Left cardiac atrium (tissue), 4 donors: ENCODE results near the gene HGS. TPM values are rescaled to one million over a fixed set of nuclear protein-coding genes. Genes with fewer than 3 reads are reported as not detected.
"Not testable (repeated sequence)": the region's sequence is repeated elsewhere in the genome, so short reads cannot be mapped to it uniquely, and the experiment has no call there.

Experiments used
- ATAC-seq, 2 donors: fragments of 200-7000 bp; cut with Tn5 transposase; one replicate each; pipeline ENCODE4 v1.9.1; 2020; ENCODE audit warnings: mild to moderate bottlenecking in 2 of 2, moderate library complexity in 2 of 2
- DNase-seq: peaks from one replicate; pipeline ENCODE4 v3.0.0-alpha.2; 2020
- intact Hi-C, 2 donors: fragments of 100-400 bp; cut with DNase I; formaldehyde crosslinking; loops; one replicate each; pipeline versions ENCODE4 v1.14.1 to v1.15.1; 2022 to 2023
- microRNA-seq, 2 donors: library from miRNA; unstranded; fragments of <30 nt; microRNA quantifications; one replicate each; pipeline ENCODE4 v1.2.0, GENCODE V29; 2020
- total RNA-seq, 2 donors: library from RNA; stranded (reverse); fragmentation: NEBNext Ultra II Directional; extraction: Animal tissue kit (Norgen Biotek cat#: 25700); gene quantifications; one replicate each; pipeline ENCODE4 v1.2.1, GENCODE V29; 2021
- donor health status: DM: no; HTN: yes; CAD: no.
- donor health status: DM: no; HTN: yes; CAD: no; lungs with severe emphysema.
- donor health status: DM: yes; HTN: yes; CAD: no.
- donor health status: Dilated cardiomyopathy.

The HGS gene
- total RNA-seq, 2 donors from 2014 or later = 42.3 to 52.6 TPM

DNA sequence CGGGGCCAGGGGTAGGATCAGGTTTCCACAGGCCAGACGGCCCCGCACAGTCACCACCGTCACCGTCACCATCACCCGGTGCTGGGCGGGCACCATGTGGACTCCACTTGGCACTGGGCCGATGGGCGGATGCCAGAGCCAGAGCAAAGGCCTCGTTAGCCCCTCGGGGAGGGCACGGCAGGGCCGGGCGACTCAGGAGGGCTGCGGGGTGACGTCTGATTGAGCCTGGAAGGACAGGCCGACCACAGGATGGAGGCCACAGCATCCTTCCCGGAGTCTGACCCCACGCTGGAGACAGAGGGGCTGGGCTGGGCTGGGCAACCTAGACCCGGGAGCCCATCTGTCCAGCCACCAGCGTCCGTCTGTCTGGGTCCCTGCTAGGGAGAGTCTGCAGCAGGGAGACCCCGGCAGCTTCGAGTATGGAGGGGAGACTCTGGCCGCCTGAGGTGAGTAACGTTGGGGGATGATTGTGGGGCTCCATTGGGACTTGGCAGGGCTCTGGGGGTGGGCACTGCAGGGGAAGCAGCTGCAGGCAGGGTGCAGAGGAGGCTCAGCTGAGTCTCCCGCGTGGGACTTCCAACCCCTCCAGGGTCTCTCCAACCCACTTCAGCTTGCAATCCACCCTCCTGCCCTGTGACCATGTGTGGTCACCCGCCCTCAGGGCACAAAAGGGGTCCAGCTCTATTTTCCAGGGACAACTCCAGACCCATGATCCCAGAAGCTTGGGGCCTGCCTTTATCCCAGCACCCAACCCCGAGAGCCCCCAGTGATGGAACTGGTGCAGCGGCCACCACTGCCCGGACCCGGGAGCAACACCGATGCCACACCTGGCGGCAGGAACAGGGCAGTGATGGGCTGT, 50.8 kb downstream of the HGS start:
- DNase-seq = no peak
- intact Hi-C loops = no loop called here
- ATAC-seq = no peak

DNA sequence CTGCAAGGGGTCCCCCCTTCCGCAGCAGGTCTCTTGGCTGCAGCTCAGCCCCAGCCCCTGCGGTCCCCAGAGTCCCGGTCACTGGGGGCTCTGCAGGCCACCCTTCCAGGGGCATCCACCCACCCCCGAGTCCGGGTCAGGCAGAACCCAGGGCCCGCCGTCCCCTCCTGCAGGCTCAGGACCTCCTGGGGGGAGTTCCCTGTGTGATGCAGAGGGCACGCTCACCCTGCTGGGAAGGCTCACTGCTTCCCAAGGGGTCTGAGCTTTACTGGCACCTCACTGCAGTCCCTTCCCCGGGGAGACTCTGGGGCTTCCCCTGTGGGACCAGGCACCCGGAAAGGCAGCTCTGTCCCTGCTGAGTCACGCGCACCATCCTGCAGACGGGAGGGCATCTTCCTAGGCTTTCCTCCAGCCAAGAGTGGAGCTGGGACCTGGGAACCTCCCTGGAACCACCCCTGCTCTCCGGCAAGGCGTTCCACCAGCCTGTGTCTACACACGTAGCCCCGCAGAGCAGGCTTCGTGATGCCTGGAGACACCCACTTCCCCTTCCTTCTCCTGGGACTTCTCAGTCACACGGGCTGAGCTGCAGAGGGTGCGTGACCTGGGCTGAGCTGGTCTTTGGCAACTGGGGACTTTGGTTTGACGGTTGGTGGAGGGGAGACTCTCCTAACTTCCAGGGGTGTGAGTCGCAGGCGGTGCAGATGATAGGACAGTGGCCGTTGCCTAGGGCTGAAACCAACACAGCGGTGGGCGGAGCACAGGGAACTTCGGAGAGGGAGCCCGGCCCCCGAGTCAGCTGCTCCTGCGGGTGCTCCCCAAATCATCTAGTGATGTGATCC, 51.7 kb downstream of the HGS start:
- ATAC-seq (peak in 1 of 2 donors; percentile 29), DNase-seq (no peak)
- intact Hi-C loops = no loop called here

DNA sequence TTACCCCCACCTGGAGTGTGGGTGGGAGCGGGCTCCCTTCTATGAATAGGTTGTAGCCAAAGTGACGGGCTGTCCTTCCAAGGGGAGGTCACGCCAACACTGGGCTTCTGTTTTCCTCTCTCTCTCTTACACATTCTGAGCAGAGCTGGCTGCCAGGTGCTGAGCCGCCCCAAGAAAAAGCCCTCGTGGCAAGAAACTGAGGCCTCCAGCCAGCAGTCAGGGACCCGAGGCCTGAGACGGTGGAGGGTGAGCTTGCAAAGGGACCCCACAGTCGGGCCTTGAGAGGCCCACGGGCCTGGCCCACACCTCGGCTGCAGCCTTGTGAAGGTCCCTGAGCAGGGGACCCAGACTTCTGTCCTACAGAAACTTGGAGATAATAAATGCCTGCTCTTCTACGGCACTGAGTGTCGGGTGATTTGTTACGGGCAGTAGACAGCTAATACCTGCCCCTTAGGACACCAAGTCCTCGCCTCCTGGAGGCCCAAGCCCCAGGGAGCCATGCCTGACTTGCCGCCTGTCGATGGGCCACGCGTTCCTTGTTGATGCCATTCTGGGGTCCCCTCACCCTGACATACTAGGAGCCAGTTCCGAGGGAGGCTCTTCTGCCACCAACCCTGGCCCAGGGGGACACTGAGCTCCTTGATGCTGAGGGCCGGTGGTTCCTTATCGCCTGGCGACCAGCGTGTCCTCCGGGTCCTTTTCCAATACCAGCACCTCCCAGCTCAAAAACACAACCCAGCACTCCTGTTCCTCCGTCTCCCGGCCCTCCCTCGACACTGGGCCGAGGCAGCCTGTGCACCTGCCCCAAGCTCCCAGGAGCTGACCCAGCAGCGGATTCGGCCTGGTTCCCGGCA, 54.4 kb downstream of the HGS start:
- DNase-seq = no peak
- intact Hi-C loops = no loop called here
- ATAC-seq = no peak

DNA sequence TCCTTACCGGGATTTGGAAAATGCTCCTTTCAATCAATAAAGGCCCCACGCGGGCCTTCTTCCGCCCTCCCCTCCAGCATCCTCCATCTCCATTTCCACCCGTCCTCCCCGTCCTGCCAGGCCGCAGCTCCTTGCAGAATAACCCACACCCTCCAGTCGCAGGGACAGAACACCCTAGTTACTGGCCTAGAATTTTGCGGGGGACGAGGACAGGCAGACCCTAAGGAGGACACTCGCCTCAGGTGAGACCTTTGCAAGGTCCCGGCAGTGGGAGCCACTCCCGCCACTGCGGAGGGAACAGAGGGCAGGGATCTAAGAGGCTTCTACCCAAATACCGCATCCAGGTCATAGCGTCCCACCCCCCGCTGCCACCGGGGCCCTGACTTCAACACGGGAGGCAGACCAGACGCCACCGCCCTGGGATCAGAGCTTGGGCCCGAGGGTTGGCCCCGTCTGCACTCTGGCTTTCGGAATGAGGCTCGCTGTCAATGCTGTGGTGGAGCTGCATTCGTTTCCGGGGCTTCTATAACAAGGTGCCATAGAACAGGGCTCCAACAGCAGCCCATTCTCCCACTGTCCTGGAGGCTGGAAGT, 55.1 kb downstream of the HGS start:
- ATAC-seq (no peak), DNase-seq (no peak)
- intact Hi-C loops = no loop called here

DNA sequence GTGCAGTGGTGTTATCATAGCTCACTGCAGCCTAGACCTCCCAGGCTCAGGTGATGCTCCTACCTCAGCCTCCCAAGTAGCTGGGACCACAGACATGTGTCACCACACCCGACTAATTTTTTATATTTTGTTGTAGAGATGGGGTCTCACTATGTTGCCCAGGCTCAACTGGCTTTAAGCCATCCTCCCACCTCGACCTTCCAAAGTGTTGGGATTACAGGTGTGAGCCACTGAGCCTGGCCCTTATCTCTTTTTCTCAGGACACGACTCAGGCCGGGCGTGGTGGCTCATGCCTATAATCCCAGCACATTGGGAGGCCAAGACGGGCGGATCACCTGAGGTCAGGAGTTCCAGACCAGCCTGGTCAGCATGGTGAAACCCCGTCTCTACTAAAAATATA, 55.8 kb downstream of the HGS start:
- ATAC-seq, DNase-seq, intact Hi-C loops: not testable (repeated sequence)

DNA sequence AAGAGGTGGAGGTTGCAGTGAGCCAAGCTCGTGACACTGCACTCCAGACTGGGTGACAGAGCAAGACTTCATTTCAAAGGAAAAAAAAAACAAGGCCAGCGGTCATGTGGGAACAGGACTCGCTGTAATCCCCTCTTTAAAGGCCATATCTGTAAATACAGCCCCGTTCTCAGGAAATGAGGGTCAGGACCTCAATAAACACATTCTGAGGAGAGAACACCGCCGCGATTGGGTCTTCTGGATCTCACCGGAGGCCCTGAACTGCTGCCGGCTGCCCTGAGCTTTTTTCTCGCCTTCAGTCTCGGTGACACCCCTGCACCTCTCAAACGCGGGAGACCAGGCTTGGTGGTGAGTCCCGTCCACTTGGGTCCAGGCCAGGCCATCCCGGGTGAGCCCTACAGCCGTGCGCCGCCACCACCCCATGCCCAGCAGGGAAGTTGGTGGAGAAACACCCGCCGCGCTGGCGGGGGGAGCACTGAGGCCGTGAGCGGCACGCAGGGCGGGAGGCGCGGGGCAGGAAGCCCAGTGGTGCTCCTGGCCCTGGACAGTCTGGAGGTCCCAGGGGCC, 56.7 kb downstream of the HGS start:
- DNase-seq = no peak
- intact Hi-C loops = no loop called here
- no peak for ATAC-seq

DNA sequence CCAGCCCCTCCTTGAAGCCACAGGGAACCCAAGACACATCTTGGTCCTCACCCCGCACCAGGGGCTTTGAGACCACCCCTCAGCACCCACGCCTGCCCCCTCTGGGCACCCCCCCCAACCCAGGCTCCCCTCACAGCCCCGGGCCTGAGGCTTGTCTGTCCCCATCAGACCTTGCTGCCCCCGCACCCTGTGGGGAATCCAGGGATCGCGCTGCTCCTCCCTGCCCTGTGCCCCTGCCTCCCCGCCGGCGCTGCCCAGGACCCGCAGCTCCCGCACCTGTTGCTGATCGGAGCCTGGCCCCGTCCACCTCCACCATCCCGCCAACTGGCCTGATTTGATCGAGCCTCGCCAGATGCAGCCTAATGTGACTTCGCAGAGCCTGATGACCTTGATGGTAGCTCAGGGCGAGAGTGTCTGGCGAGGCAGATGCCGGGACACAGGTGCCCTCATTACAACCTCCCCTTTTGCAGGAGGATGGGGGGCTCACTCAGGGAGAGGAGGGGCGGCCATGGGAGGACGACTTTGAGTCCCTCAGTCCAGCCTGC, 57.3 kb downstream of the HGS start:
- DNase-seq = no peak
- no peak for ATAC-seq
- intact Hi-C loops = no loop called here

DNA sequence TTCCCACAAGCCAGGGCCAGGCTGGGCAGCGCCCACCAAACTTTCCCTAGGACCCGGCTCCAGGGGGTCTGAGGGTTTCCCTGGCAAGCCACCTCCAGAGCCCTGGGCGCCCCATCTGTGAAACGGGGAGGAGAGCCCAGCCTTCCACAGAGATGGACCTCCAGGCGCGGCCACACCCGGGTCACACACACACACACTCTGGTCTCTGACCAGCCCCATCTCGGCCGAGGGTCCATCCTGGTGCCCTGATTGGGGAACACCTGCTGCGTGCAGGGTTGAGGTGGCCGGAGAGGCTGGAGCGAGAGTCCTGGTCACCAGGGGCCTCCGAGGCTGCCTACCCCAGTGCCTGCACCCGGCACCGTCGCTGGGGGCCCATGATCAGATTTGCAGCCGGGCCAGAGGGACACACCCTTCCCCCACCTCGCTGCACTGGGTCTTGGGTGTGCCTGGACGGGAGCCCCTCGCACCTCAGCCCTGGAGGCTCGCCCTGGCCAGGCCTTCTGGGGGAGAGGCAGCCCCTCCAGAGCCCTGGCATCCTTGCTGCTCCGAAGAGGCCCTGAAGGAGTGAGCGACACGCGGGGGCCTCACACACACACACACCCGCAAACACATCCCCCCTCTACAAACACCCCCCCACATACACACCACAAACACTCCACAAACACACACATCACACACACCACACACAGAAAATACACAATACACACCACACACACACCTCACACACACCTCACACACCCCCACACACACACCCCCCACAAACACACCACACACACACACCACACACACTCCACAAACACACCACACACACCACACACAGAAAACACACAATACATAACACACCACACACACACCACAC, 58.0 kb downstream of the HGS start:
- intact Hi-C loops = no loop called here
- DNase-seq (no peak), ATAC-seq (no peak)

Small RNAs within 50 kb of the gene (microRNA-seq; reads per million reads assigned to microRNA genes)
- 0 to 0.20 reads per million in 2 donors for gene MIR6786

Other genes with a start within 250 kb of the HGS start
- gene ACTG1, start 171.2 kb upstream of the HGS start, total RNA-seq = 1,000 to 10,000 TPM in 1 of 2 donors, 100 to 1,000 TPM in 1; 663 to 1,095 TPM
- under 1 TPM; 0.38 to 0.39 TPM for gene FSCN2, start 155.6 kb upstream of the HGS start, total RNA-seq
- gene FAAP100, start 131.7 kb upstream of the HGS start, total RNA-seq = 10 to 100 TPM; 11.6 to 15.7 TPM
- gene NPLOC4, start 46.9 kb upstream of the HGS start, total RNA-seq = 10 to 100 TPM; 67.2 to 97.1 TPM
- gene TSPAN10, start 46.8 kb upstream of the HGS start, total RNA-seq = under 1 TPM; 0.16 to 0.50 TPM
- under 1 TPM in 1 of 2 donors, not detected in 1; 0.50 TPM for gene PDE6G, start 27.5 kb upstream of the HGS start, total RNA-seq
- gene OXLD1, start 17.4 kb upstream of the HGS start, total RNA-seq = 10 to 100 TPM; 20.9 to 23.6 TPM
- 1 to 10 TPM; 7.2 to 8.9 TPM for gene CCDC137, start 17.3 kb upstream of the HGS start, total RNA-seq
- gene ARL16, start 214 bp upstream of the HGS start, total RNA-seq = 10 to 100 TPM; 12.2 to 22.3 TPM
- 100 to 1,000 TPM; 133 TPM for gene MRPL12, start 19.4 kb downstream of the HGS start, total RNA-seq
- 10 to 100 TPM; 10.1 to 11.8 TPM for gene SLC25A10, start 28.3 kb downstream of the HGS start, total RNA-seq
- gene GCGR, start 120.1 kb downstream of the HGS start, total RNA-seq = not detected
- gene MCRIP1, start 149.3 kb downstream of the HGS start, total RNA-seq = 10 to 100 TPM; 83.9 to 98.0 TPM
- not detected for gene PPP1R27, start 151.0 kb downstream of the HGS start, total RNA-seq
- gene P4HB, start 176.5 kb downstream of the HGS start, total RNA-seq = 100 to 1,000 TPM; 403 to 414 TPM
- 100 to 1,000 TPM; 168 to 252 TPM for gene ARHGDIA, start 187.3 kb downstream of the HGS start, total RNA-seq
- gene ALYREF, start 207.6 kb downstream of the HGS start, total RNA-seq = 10 to 100 TPM; 33.7 to 45.2 TPM
- gene ANAPC11, start 207.7 kb downstream of the HGS start, total RNA-seq = 100 to 1,000 TPM; 133 to 155 TPM
- under 1 TPM; 0.21 to 0.24 TPM for gene NPB, start 218.2 kb downstream of the HGS start, total RNA-seq
- 10 to 100 TPM; 21.8 to 22.2 TPM for gene PCYT2, start 227.4 kb downstream of the HGS start, total RNA-seq
- gene SIRT7, start 234.2 kb downstream of the HGS start, total RNA-seq = 1 to 10 TPM; 8.9 to 9.2 TPM
- 10 to 100 TPM; 20.9 to 25.1 TPM for gene MAFG, start 243.7 kb downstream of the HGS start, total RNA-seq